CD4-positive, alpha-beta T cell treated with Interleukin-12 subunit alpha and Interleukin-12 subunit beta, for 1 hour (primary cell): ENCODE data around the gene TIPARP.
"Not testable (repeated sequence)": the region's sequence is repeated elsewhere in the genome, so short reads cannot be mapped to it uniquely, and the experiment has no call there.

Experiments used
- DNase-seq: peaks from one replicate; pipeline ENCODE4 v3.0.0-alpha.2; 2020

The TIPARP gene

DNA sequence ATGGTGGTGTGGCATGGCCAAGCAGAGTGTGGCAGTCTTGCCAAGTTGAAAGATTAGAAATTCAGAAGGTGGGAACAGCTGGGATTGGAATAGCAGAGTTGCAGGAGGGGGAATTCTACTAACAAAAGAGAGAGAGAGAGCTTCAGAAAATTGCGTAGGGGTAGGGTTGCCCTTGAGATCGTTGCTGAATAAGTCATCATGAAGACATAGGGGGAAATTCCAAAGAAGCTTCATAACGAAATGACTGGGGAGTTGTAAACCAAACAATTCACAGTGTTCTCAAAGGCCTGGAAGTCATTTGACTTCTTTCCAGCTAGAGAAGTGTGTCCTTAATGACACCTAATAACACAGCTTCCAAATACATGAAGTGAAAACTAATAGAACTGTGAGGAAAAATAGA is 26.3 kb upstream of the TIPARP start:
- no peak for DNase-seq

DNA sequence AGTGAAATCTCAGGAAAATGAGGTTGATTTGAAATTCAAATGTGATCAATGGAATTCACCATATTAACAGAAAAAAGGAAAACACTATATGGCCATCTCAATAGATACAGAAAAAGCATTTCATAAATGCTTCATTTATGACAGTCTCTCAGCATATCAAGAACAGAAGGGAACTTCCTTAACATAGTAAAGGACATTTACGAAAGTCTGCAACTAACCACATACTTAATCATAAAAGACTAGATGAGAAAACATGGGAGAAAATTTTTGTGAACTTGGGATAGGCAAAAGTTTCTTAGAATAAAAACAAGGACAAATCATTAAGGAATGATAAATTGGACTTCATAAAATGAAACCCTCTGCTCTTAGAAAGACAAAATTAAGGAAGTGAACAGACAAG is 24.7 kb upstream of the TIPARP start:
- DNase-seq, result no peak

DNA sequence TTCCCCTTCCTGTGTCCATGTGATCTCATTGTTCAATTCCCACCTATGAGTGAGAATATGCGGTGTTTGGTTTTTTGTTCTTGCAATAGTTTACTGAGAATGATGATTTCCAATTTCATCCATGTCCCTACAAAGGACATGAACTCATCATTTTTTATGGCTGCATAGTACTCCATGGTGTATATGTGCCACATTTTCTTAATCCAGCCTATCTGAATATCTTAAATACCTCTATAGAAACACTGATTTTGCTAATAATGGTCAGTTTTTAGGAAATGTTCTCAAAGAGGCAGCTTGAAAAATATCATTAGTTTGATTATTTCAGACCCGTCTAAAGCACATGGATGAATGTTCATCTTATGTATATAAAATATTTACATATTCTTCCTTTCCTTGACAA is 21.7 kb upstream of the TIPARP start:
- not testable (repeated sequence) for DNase-seq

DNA sequence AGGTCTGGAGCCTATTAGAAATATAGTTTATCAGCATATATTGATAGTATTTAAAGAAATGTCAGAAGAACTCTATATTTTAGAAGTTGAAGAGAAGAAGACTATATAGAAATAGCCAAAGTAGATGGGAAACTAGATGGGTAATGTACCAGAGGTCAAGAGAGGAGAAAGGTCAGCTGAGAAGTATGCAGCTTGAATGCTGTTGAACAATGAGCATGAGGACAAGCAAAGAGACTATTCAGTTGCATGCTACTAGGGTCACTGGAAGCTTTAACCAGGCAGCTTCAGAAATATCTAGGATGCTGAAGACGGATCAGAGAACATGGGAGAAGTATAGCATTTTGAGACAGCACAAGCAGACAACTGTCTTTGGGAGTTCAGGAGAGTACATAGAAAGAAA is 19.6 kb upstream of the TIPARP start:
- DNase-seq, result no peak

DNA sequence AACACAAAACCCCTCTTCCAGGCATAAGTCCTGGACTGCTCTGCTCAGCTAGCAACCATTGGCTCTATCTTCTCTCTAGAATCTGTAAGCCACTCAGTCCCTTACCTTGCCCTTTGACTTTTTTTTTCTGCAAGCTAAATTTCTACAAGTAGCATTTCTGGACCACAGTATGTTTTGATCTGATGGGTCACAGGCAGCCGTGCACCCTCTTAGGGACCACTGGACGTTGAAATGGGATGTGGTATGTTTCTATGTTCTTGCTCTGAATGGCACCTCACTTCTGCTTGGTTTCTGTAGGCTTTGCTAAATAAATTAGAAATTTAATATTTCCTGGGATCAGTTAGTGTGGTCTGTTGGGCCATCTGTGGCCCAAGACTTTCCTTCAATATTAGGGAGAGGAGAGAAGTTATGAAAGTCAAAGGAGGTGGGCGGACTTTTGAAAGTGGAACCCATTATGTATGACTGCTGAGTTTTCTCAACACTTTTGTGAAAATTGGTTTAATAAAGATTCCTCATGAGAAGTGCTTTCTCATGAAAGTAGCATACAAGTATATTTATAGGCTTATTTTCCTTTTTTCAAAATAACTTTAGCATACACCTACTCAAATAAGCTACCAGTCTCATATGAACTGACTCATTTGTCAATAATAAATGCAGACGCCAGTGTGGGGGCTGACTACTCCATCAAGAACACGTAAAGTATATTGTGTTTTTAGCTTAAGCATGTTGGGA is 18.4 kb upstream of the TIPARP start:
- DNase-seq, result no peak

DNA sequence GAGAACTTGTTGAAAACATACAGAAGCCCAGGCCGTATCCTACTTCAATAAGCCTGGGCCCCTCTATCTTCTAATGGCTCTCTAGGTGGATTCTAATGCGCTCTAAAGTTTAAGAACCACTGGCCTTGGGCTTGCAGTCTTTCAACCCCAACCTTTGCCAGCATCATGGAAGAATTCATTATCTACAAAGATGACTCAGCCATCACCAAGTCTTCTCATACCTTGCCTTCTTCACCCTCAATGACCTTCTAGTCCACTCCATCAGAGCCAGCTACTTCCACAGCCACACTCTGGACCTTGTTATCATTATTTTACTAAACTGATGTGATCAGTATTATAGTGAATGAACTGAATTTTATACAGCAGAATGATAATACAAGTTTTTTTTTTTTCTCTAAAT is 16.9 kb upstream of the TIPARP start:
- DNase-seq, result no peak

DNA sequence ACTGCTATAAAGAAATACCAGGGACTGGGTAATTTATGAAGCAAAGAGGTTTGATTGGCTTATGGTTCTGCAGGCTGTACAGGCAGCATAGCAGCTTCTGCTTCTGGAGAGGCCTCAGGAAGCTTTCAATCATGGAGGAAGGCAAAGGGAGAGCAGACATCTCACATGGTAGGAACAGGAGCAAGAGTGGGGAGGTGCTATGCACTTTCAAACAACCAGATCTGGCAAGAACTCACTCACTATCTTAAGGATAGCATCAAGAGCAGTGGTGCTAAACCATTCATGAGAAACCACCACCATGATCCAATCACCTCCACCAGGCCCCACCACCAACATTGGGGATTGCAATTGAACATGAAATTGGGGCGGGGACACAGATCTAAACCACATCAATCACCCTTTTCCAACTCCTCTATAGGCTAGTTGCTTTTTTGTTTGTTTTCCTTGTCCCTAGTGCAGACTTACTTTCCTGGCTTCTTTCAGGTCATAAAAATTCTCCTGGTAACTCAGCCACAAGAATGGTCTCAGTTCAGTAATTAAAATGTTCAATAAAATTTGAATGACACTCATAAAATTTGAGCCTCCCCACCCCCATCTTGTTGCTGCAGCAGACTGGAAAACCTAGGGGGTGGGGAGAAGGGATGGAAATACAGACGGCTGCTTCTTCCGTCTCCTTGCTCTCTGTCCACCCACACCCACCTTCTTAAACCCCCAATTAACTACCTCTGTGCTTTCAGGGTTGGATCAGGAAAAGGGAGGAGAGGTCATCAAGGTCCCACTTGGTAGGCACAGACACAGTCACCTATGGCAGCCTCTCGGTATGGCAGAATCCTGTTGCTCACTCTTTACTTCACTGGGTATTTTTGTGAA is 16.3 kb upstream of the TIPARP start:
- no peak for DNase-seq

DNA sequence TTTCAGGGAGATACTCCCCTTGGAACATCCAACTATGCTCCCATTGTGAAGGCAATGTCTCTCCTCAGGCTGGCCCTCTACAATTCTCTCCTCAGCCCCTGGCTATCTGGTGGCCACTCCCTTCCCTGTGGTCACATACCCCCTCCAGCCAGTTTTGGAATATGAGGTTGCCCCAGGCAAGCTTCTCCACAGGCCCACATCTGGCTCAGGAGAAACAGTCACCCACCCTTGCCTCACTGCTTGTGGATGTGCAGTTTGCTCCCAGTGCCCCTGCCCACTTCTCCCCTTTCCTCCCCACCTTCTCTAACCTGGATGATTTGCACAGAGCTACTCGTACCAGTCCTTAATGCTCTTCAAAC is 15.7 kb upstream of the TIPARP start:
- DNase-seq, result no peak

DNA sequence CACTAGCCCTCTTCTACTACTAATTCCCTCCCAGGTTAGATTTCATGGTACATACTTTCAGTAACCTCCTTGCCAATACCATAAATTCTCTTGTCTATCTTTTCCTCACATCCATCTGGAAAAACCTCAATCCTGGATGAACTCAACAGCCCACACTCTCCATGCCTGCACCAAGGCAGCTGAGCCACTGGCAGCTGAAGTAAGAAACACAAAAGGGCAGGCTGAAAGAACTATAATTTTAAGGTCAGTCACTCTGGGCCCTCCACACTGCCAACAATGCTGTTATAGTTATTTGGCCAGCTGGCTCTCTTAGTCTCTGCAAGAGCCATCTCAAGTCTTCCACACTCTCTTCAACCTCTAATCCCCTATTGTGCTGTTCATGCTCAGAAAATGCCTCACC is 15.1 kb upstream of the TIPARP start:
- DNase-seq, result no peak

DNA sequence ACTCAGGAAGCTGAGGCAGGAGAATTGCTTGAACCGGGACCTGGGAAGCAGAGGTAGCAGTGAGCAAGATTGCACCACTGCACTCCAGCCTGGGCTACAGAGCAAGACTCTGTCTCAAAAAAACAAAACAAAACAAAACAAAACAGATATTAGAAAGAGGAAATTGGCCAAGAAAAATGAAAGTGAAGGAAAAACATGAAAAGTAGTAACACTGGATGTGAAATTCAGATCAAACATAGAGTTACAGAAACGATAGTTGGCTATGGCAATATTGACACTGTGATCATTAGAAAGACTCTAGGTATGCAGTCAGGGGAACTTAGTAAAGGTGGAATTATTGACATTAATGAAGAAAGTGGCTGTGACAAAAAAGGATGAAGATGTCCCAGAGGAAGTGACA is 13.2 kb upstream of the TIPARP start:
- DNase-seq, result no peak

DNA sequence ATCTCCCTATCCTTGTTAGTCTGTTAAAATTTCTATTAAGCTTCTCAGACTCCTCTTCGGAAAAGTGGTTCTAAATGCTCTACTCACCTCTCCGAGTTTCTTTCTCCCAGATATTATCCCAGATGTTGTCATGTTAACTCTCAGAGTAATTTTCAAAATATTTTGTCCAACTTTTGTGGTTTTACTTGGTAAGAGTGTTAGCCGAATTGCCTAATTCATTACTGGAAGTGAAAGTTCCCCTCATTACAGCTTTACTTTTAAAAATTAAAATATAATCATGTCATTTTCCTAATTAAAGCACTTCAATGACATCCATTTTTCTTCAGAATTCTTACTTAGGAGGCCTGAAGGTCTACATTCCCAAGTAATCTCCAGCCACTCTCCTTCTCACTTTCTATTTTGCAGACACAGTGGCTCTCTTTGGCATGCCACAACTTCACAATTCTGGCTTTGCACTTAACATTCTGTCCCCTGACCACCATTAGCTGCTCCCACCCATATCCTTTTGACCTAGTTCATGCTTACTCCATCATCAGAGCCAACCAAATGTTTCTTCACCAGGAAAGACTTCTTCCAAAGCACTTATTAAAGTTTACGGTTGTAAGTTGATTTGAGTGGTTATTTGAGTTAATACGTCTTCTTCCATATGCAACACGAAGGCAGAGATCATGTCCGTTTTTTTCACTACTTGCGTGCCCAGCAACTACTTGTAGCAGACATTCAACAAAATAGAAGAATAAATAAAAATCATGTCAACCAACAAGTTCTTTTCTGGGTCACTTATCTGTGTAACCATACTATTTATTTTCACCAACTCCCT is 10.2 kb upstream of the TIPARP start:
- peak; percentile 29 for DNase-seq

DNA sequence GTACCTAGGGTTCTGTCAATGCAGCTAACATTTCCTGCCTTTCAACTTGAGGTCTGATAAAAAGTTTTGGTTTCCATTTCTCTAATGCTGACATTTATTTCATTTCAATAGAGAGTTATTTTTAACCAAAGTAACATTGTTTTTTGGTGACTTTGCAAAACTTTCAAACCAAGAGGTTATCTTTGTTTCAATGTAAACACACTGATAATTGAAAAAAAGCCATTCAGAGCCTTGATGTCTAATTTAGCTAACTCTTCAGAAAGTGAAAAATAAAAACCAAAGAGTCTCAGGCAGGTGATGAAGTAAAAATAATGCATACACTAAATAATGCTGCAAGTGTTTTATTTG is 9.6 kb upstream of the TIPARP start:
- DNase-seq, result no peak

DNA sequence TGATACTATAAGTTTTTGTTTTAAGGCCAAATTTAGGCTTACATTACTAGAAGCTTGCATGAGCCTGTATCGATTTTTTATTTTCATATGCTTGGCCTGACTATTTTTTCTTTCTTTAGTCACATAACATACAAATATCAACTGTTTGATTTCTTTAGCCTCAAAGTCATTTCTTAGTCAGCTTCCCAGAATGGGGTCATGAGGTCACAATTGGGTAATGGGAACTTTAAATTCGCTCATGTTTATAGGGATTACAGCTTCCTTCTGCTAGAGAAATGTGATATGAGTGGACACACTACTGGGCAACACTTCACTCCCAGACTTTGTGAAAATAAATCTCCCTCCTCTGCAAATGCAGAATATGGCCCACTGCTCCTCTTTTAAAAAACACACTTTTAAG is 9.1 kb upstream of the TIPARP start:
- no peak for DNase-seq

DNA sequence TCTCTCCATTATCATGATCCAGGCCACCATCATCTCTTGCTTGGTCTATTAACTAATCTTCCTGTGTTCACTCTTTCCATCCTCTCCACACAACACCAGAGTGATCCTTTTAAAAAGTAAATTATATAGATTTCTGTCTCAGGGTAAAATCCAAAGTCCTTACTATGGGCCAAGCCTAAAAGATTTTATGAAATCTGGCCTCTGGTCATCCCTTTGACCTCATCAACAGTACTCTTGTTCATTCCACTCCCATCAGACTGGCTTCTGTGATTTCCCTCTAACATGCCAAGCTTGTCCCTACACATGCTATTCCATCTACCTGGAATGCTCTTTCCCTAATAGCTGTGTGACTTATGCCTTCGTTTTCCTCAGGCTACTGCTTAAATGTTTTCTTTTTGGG is 8.3 kb upstream of the TIPARP start:
- DNase-seq, result no peak

DNA sequence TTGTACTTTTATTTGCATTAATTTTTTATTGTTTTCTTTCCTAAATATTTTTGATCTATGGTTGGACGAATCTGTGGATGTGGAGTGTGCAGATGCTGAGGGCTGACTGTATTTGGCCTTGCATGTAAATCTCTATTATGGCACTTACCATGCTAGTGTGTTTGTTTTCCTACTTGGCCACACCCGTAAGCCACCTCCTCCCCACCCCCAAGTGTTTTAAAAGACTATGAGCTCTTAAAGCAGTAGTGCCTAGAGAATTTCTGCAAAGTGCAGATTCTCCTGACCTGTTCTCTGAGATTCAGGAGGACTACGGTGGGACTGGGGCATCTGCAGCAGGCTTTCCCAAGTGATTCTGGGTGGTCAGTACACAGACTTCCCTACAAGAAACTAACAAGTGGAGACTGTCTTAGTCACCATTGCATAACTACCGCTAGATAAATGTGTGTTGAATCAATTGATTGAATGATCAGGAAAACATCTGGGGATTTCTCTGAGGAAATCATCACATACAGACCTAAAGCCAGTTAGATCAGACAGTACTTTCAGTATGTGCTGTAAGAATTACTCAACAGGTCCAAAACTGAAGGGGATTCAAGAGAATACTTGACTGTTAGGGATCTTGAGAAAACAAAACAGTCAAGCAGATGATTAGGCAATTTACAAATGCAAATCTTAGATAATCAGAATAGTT is 6.2 kb upstream of the TIPARP start:
- no peak for DNase-seq

DNA sequence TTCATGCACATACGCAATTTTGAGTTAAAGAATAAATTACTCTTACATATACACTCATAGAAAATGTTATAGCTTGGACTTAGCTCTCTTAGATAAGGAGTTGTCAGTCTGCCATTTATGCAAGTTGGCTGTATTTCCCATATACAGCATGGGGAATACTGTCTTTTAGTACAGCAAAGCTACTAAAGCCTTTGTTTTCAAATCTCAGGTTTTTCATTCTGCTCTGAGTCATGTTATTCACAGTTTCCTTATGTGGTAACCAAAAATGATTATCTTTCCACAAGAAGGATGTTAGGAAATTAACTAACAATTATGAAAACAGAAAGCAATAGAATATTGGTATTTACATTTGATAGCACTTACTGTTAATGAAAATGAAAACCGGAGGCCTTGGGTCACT is 4.3 kb upstream of the TIPARP start:
- no peak for DNase-seq

DNA sequence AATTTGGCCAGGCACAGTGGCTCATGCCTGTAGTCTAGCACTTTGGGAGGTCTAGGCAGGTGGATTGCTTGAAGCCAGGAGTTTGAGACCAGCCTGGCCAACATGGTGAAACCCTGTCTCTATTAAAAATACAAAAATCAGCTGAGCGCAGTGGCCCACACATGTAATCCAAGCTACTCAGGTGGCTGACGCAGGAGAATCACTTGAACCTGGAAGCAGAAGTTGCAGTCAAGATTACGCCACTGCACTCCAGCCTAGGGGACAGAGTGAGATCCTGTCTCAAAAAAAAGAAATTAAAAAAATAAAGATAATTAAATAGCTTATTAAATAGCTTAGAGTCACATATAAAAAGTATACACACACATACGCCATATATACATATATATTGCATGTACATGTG is 3.7 kb upstream of the TIPARP start:
- no peak for DNase-seq

DNA sequence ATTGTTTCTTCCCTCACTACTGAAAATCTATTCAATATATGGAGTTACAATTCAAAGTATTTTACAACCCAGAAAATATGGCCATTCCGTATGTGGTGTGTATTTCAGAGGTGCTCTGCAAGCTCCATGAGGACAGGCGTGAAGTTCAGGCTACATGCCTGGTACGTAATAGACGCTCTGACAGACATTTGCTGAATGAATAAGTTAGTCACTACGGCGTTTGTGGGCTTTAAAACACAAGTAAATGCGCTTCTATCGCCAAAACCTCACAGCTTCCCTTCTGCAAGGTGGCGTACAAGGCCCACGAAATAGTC is 701 bp upstream of the TIPARP start:
- DNase-seq, result no peak

DNA sequence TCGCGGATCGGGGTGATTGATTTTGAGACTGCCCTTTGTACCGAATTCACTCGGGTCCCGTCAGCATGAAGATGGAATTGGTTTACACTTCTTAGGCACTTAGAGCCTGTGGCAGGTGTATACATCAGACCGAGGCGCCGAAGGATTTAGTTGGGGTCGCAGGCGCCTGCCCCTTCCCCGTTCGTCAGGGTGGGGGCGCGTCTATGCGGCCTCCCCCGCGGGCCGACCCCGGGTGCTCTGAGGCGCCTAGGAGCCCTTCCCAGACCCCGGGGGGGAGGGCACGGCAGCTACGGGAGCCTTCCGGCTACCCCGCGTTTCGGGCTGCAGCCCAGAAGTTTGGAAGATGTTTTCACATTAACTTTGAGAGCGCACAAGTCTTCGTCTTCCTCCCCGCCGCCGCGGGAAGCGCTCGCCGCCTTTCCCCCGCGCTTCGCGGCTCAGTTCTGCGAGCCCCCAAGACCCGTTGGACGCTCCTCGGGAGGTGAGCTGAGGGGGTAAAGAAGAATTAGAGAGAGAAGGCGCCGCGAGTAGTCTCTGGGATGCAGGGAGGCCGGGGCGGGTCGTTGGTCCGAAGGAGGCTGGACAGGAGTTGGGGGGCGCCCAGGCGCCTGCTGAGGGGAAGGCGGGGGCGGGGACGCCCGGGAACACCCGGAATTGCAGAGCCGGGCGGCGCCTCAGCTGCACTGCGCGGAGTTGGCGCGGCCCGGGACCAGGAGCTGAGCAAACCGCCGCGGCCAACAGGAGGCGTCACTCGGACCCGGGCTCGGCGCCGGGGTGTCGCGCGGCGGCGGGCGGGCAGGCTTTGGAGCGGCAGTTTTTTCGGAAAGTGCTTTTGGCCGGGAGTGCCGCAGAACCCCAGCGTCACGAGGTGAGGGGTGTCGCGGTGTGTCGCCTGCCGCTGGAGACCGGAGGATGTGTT is 780 bp downstream of the TIPARP start:
- peak; percentile 36 for DNase-seq

DNA sequence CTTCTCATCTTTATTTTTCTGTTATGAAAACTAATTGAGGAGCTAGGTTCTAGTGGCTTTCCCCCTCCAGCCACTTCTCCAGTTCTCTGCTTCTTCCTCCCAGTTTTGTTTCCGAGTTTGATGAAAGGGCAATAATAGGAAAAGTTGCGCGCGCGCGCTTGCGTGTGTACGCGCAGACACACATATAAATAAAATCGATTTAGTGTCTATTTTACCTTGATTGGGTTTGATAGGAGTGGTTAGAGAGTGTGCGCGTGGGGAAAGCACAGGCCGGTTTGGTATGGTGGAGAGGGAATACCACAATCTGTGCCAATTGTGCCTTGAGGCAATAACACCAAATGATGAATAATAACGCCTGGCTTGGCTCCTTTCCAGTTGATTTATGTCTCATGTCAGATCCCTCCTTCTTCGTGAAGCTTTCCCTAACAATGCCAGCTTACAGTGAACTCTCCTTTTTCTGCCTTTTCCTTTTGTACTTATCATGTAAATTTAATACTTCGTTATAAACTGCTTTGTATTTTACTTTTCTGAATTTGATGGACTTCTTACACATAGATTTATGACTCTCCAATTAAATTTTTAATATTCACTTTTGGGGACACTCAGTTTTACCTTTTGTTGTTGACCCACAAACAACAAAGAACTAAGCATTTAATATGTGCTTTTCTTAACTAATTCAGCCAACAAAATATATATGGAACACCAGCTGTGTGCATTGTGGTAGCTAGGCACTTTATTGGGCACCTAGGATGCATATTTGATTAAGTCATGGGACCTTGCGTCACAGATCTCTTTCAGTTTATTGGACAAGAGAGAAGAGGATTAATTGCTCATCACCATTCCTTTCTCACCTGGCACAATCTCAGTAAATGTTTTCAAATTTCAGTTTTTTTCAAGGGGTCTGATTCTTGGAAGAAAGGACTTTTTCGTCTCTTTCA is 1.7 kb downstream of the TIPARP start:
- peak; percentile 51 for DNase-seq
